Measurements from ENCODE around the gene DTX4.

DTX4 gene

DNA sequence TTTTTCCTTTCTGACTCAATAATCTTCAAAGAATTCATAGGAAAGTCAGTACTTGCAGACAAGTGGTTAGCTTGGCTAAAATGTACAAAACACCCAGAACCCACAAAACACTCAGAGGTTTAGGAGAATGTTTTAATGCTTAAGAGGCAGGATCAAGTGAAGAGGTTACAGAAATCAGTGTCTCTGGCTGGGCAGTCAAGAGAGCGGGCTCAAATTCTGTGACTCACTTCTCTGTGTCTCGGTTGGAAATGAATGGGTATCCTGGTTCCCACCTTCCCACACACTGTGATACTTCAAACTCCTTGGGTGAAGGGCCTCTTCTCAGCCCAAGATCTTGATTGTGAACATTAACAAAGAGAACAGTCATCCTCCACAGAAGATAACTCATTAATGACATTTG, 37.0 kb downstream of the DTX4 start:
- Histone ChIP-seq H3K9me3 (ENCODE audit: control insufficient read depth, insufficient read depth, low read depth, low read length) (no peaks in the 10 kb centered on the region), H3K36me3 (ENCODE audit: control insufficient read depth in 2 of 2, insufficient read depth in 1 of 2, low read length in 2 of 2) (peaks cover 0 to 15% of the 10 kb centered on the region in 2 experiments; a peak in 1 of 3 replicates), H3K4me1 (ENCODE audit: control insufficient read depth, insufficient read depth, low read length) (no peaks in the 10 kb centered on the region), H3K4me3 (ENCODE audit: low read depth, low read length) (no peak overlapping the region), H3K27ac (ENCODE audit: extremely low read depth, low read depth, low read length) (no peak overlapping the region)
- TF ChIP-seq ZNF138 (tag by site-specific recombination; IDR thresholded peaks at IDR 0.05; ENCODE audit: borderline replicate concordance) (no peak), ZBTB7A (tag by site-specific recombination; IDR thresholded peaks at IDR 0.05; ENCODE audit: low read depth) (no peak), BCL11A (tag by site-specific recombination; IDR thresholded peaks at IDR 0.05; ENCODE audit: low read depth) (no peak), FEZF1 (tag by site-specific recombination; IDR thresholded peaks at IDR 0.05) (no peak), ZNF785 (tag by site-specific recombination; IDR thresholded peaks at IDR 0.05) (no peak), ZNF660 (tag by site-specific recombination; IDR thresholded peaks at IDR 0.05) (no peak), ZFP3 (tag by site-specific recombination; IDR thresholded peaks at IDR 0.05; ENCODE audit: low read depth) (no peak), ZNF621 (tag by site-specific recombination; IDR thresholded peaks at IDR 0.05) (no peak), ZNF324 (tag by site-specific recombination; IDR thresholded peaks at IDR 0.05) (no peak), ZNF610 (tag by site-specific recombination; IDR thresholded peaks at IDR 0.05; ENCODE audit: borderline replicate concordance) (no peak), ZNF146 (tag by site-specific recombination; IDR thresholded peaks at IDR 0.05) (no peak)
- TF ChIP-seq, protein P1, sequence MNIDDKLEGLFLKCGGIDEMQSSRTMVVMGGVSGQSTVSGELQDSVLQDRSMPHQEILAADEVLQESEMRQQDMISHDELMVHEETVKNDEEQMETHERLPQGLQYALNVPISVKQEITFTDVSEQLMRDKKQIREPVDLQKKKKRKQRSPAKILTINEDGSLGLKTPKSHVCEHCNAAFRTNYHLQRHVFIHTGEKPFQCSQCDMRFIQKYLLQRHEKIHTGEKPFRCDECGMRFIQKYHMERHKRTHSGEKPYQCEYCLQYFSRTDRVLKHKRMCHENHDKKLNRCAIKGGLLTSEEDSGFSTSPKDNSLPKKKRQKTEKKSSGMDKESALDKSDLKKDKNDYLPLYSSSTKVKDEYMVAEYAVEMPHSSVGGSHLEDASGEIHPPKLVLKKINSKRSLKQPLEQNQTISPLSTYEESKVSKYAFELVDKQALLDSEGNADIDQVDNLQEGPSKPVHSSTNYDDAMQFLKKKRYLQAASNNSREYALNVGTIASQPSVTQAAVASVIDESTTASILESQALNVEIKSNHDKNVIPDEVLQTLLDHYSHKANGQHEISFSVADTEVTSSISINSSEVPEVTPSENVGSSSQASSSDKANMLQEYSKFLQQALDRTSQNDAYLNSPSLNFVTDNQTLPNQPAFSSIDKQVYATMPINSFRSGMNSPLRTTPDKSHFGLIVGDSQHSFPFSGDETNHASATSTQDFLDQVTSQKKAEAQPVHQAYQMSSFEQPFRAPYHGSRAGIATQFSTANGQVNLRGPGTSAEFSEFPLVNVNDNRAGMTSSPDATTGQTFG (tag by site-specific recombination; IDR thresholded peaks at IDR 0.05; ENCODE audit: borderline replicate concordance), result no peak
- TF ChIP-seq, protein P2, sequence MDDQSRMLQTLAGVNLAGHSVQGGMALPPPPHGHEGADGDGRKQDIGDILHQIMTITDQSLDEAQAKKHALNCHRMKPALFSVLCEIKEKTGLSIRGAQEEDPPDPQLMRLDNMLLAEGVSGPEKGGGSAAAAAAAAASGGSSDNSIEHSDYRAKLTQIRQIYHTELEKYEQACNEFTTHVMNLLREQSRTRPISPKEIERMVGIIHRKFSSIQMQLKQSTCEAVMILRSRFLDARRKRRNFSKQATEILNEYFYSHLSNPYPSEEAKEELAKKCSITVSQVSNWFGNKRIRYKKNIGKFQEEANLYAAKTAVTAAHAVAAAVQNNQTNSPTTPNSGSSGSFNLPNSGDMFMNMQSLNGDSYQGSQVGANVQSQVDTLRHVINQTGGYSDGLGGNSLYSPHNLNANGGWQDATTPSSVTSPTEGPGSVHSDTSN (CRISPR knock-in tag; IDR thresholded peaks at IDR 0.05), result no peak
- TF ChIP-seq, protein P3, sequence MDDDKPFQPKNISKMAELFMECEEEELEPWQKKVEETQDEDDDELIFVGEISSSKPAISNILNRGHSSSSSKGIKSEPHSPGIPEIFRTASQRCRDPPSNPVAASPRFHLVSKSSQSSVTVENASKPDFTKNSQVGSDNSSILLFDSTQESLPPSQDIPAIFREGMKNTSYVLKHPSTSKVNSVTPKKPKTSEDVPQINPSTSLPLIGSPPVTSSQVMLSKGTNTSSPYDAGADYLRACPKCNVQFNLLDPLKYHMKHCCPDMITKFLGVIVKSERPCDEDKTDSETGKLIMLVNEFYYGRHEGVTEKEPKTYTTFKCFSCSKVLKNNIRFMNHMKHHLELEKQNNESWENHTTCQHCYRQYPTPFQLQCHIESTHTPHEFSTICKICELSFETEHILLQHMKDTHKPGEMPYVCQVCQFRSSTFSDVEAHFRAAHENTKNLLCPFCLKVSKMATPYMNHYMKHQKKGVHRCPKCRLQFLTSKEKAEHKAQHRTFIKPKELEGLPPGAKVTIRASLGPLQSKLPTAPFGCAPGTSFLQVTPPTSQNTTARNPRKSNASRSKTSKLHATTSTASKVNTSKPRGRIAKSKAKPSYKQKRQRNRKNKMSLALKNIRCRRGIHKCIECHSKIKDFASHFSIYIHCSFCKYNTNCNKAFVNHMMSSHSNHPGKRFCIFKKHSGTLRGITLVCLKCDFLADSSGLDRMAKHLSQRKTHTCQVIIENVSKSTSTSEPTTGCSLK (tag by site-specific recombination; IDR thresholded peaks at IDR 0.05), result no peak
- POLR2A ChIA-PET, result no interaction called here
- CTCF ChIA-PET, result interaction anchor here (0.6 to 1.2 kb wide), 6 partner anchors 29 to 216 kb away, joined by 3 to 5 read pairs (median 3); partner anchors contain the start of gene DTX4

DNA sequence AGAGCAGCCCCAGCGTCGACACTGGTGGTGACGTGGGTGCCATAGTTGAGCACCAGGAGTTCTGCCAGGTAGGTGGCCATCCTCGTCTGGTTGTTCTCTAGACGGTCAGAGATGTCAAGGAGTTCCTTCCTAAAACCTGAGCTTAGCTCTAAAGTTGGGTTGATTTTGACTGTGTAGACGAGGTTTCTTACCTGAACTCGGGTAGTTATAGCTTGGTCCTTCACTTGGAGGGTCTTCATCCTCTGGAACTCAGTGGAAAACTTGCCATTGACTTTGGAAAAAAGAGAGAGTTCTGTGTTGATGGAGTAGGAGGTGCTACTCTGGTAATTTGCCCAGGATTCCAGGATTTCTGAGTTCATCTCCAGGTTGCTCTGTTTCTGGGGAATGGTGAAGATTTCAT, 40.3 kb downstream of the DTX4 start:
- no peak overlapping the region for H3K4me3 ChIP-seq (ENCODE audit: low read depth, low read length)
- H3K9me3 ChIP-seq (ENCODE audit: control insufficient read depth, insufficient read depth, low read depth, low read length), result no peaks in the 10 kb centered on the region
- H3K4me1 ChIP-seq (ENCODE audit: control insufficient read depth, insufficient read depth, low read length), result no peaks in the 10 kb centered on the region
- no peak overlapping the region for H3K27ac ChIP-seq (ENCODE audit: extremely low read depth, low read depth, low read length)
- H3K36me3 ChIP-seq (ENCODE audit: control insufficient read depth in 2 of 2, insufficient read depth in 1 of 2, low read length in 2 of 2), result no peaks in the 10 kb centered on the region
- CTCF ChIA-PET, result interaction anchor here (0.7 to 1.2 kb wide), 2 partner anchors 40 to 1945 kb away, joined by 3 read pairs; partner anchors contain the start of gene DTX4
- POLR2A ChIA-PET, result no interaction called here
- TF ChIP-seq KLF10 (tag by site-specific recombination; IDR thresholded peaks at IDR 0.05), result no peak
- TF ChIP-seq ZNF600 (tag by site-specific recombination; IDR thresholded peaks at IDR 0.05), result no peak
- TF ChIP-seq ZNF501 (tag by site-specific recombination; IDR thresholded peaks at IDR 0.05), result no peak
- TF ChIP-seq, protein P4, sequence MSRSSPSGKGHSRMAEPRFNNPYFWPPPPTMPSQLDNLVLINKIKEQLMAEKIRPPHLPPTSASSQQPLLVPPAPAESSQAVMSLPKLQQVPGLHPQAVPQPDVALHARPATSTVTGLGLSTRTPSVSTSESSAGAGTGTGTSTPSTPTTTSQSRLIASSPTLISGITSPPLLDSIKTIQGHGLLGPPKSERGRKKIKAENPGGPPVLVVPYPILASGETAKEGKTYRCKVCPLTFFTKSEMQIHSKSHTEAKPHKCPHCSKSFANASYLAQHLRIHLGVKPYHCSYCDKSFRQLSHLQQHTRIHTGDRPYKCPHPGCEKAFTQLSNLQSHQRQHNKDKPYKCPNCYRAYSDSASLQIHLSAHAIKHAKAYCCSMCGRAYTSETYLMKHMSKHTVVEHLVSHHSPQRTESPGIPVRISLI (tag by site-specific recombination; IDR thresholded peaks at IDR 0.05), result no peak
- TF ChIP-seq, protein P5, sequence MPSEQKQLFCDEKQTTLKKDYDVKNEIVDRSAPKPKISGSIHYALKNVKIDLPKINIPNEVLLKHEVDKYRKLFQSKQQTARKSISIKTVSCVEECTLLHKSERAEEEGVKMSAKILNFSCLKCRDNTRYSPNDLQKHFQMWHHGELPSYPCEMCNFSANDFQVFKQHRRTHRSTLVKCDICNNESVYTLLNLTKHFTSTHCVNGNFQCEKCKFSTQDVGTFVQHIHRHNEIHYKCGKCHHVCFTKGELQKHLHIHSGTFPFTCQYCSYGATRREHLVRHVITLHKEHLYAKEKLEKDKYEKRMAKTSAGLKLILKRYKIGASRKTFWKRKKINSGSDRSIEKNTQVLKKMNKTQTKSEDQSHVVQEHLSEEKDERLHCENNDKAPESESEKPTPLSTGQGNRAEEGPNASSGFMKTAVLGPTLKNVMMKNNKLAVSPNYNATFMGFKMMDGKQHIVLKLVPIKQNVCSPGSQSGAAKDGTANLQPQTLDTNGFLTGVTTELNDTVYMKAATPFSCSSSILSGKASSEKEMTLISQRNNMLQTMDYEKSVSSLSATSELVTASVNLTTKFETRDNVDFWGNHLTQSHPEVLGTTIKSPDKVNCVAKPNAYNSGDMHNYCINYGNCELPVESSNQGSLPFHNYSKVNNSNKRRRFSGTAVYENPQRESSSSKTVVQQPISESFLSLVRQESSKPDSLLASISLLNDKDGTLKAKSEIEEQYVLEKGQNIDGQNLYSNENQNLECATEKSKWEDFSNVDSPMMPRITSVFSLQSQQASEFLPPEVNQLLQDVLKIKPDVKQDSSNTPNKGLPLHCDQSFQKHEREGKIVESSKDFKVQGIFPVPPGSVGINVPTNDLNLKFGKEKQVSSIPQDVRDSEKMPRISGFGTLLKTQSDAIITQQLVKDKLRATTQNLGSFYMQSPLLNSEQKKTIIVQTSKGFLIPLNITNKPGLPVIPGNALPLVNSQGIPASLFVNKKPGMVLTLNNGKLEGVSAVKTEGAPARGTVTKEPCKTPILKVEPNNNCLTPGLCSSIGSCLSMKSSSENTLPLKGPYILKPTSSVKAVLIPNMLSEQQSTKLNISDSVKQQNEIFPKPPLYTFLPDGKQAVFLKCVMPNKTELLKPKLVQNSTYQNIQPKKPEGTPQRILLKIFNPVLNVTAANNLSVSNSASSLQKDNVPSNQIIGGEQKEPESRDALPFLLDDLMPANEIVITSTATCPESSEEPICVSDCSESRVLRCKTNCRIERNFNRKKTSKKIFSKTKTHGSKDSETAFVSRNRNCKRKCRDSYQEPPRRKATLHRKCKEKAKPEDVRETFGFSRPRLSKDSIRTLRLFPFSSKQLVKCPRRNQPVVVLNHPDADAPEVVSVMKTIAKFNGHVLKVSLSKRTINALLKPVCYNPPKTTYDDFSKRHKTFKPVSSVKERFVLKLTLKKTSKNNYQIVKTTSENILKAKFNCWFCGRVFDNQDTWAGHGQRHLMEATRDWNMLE (tag by site-specific recombination; conservative IDR thresholded peaks at IDR 0.05; ENCODE audit: low read depth), result no peak
- TF ChIP-seq ZBTB17 (tag by site-specific recombination; IDR thresholded peaks at IDR 0.05), result no peak
- no peak for TF ChIP-seq MZF1 (tag by site-specific recombination; IDR thresholded peaks at IDR 0.05; ENCODE audit: borderline replicate concordance)
- TF ChIP-seq RBAK (tag by site-specific recombination; IDR thresholded peaks at IDR 0.05), result no peak
- TF ChIP-seq SETDB1 (IDR thresholded peaks at IDR 0.05; ENCODE audit: insufficient read length, low read length), result no peak
- TF ChIP-seq SALL2 (tag by site-specific recombination; IDR thresholded peaks at IDR 0.05; ENCODE audit: borderline replicate concordance), result no peak
- TF ChIP-seq ZIC2 (tag by site-specific recombination; IDR thresholded peaks at IDR 0.05), result no peak

Measured in HEK293 (cell line).